Thyroid gland (tissue), 4 donors: ENCODE data around the gene TLL1.

Experiments used
- POLR2A ChIP-seq, 2 donors: fragments of 450-650 bp; IDR thresholded peaks; one replicate each; pipeline ENCODE4 v1.6.1; 2017; ENCODE audit warnings: antibody characterized with exemption in 2 of 2, mild to moderate bottlenecking in 2 of 2, moderate library complexity in 1 of 2
- TF ChIP-seq, protein P1 (sequence below), 6 experiments: fragments of 200-600 bp in 3 of 6; fragments of 450-650 bp in 3 of 6; sonication (generic) in 3 of 6; IDR thresholded peaks; one replicate each; pipeline ENCODE4 v1.5.1; 2016 to 2019; ENCODE audit warnings: antibody characterized with exemption in 6 of 6, mild to moderate bottlenecking in 2 of 6, inconsistent platforms in 1 of 6, moderate library complexity in 1 of 6

DNA sequence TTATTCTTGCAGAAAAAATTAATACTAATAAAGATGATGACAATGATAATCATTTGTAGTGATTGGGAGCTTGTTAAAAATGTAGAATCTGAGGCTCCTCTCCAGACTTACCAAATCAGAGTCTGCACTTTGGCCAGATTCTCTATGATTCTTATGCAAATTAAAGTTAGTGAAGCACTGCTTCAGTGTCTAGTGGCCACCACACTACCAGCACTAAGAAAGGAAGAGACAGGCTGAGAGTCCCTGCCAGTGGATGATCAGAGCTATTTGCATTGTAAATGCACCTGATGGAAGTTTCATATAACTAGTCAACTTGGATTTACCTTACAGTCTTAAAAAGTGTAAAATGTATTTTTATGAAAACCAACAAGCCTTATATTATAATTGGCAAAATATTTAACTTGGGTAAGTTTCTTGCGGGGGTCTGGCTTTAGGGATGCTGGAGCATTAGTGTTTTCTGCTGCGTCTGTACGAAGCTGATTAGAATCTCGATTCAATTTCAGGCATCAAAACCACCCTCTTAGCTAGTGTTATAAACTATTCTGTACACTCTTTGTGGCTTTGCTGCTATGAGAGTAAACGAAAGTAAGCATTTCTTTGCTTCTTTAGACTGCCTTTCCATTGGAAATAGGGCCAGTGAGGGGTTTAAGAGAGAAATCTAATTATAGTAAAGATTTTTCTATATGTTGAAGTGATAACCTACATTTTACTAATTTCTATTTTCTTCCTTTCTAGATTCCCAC is 114.1 kb downstream of the TLL1 start:
- TF ChIP-seq, protein P1, sequence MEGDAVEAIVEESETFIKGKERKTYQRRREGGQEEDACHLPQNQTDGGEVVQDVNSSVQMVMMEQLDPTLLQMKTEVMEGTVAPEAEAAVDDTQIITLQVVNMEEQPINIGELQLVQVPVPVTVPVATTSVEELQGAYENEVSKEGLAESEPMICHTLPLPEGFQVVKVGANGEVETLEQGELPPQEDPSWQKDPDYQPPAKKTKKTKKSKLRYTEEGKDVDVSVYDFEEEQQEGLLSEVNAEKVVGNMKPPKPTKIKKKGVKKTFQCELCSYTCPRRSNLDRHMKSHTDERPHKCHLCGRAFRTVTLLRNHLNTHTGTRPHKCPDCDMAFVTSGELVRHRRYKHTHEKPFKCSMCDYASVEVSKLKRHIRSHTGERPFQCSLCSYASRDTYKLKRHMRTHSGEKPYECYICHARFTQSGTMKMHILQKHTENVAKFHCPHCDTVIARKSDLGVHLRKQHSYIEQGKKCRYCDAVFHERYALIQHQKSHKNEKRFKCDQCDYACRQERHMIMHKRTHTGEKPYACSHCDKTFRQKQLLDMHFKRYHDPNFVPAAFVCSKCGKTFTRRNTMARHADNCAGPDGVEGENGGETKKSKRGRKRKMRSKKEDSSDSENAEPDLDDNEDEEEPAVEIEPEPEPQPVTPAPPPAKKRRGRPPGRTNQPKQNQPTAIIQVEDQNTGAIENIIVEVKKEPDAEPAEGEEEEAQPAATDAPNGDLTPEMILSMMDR (IDR thresholded peaks at IDR 0.05) = no peak
- TF ChIP-seq POLR2A (IDR thresholded peaks at IDR 0.05) = no peak
